Peyer's patch (tissue), 4 donors: Measurements from ENCODE around the gene CCM2.

Source experiments
- CTCF ChIP-seq, 6 experiments: fragments of 450-650 bp in 4 of 6; fragments of 200-600 bp in 2 of 6; sonication (generic) in 1 of 6; IDR thresholded peaks; one replicate each; pipeline ENCODE4 v1.5.1; 2017 to 2019; ENCODE audit warnings: antibody characterized with exemption in 6 of 6, mild to moderate bottlenecking in 3 of 6, moderate library complexity in 1 of 6
- POLR2A ChIP-seq, 2 donors: fragments of 450-650 bp; IDR thresholded peaks; one replicate each; pipeline ENCODE4 v1.5.1; 2017; ENCODE audit warnings: antibody characterized with exemption in 2 of 2, mild to moderate bottlenecking in 2 of 2, moderate library complexity in 2 of 2

GRCh38 chr7:44994877-44995554 lies 5.0 kb upstream of the CCM2 start:
- TF ChIP-seq CTCF (IDR thresholded peaks at IDR 0.05) (no peak), POLR2A (IDR thresholded peaks at IDR 0.05) (no peak)
